22Rv1 (cell line): ENCODE measurements around the gene PNPLA5.

Experiments
- ZFX ChIP-seq: fragments of 450-650 bp; IDR thresholded peaks from 2 replicates; pipeline ENCODE4 v1.6.1; 2017; ENCODE audit warnings: antibody characterized with exemption, borderline replicate concordance
- TF ChIP-seq, protein P1 (sequence below): fragments of 450-650 bp; IDR thresholded peaks from 2 replicates; pipeline ENCODE4 v1.5.1; 2017; ENCODE audit warnings: mild to moderate bottlenecking

DNA sequence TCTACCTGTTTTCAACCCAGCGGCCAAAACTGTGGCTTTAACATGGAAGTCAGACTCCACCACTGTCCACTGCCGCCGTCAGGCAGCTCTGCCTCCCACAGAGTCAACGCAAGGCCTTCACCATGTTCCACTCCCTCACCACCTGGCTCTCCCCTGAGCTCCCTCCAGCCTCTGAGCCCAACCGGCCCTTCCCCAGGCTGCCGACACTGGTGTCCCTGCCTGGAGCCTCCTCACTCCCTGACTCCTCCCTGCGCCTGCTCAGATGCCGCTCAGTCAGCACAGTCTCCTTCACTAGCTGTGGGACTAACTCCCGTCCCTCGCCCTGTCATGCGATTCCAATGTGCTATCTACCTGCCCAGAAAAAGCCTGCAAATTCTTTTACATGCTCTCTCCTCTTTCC lies 45.8 kb downstream of the PNPLA5 start:
- TF ChIP-seq, protein P1, sequence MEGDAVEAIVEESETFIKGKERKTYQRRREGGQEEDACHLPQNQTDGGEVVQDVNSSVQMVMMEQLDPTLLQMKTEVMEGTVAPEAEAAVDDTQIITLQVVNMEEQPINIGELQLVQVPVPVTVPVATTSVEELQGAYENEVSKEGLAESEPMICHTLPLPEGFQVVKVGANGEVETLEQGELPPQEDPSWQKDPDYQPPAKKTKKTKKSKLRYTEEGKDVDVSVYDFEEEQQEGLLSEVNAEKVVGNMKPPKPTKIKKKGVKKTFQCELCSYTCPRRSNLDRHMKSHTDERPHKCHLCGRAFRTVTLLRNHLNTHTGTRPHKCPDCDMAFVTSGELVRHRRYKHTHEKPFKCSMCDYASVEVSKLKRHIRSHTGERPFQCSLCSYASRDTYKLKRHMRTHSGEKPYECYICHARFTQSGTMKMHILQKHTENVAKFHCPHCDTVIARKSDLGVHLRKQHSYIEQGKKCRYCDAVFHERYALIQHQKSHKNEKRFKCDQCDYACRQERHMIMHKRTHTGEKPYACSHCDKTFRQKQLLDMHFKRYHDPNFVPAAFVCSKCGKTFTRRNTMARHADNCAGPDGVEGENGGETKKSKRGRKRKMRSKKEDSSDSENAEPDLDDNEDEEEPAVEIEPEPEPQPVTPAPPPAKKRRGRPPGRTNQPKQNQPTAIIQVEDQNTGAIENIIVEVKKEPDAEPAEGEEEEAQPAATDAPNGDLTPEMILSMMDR = no peak
- no peak for TF ChIP-seq ZFX
